ENCODE data around the gene LUC7L. TPM values are rescaled to one million over a fixed set of nuclear protein-coding genes. Genes with fewer than 3 reads are reported as not detected.
"Not testable (repeated sequence)": the region's sequence is repeated elsewhere in the genome, so short reads cannot be mapped to it uniquely, and the experiment has no call there.

Gene LUC7L
- total RNA-seq, 1 donor from 2014 or later, result 28.2 TPM

- DNase-seq (ENCODE audit: low read depth in 2 of 2), result not testable (repeated sequence)
Measured at GRCh38 chr16:230351-230750, 1.1 kb upstream of the LUC7L start.

- DNase-seq (ENCODE audit: low read depth in 2 of 2), result no peak
Measured at GRCh38 chr16:229731-230281, 557 bp upstream of the LUC7L start.

- peak; percentile 28 to 49 for DNase-seq (ENCODE audit: low read depth in 2 of 2)
Measured at GRCh38 chr16:228151-228851, 948 bp downstream of the LUC7L start.

- no peak for DNase-seq (ENCODE audit: low read depth in 2 of 2)
Measured at GRCh38 chr16:220021-220420, 9.2 kb downstream of the LUC7L start.

GRCh38 chr16:212999-213398 lies 16.2 kb downstream of the LUC7L start:
- no peak for DNase-seq (ENCODE audit: low read depth in 2 of 2)

GRCh38 chr16:211631-212180 lies 17.5 kb downstream of the LUC7L start:
- not testable (repeated sequence) for DNase-seq (ENCODE audit: low read depth in 2 of 2)

GRCh38 chr16:209359-209758 lies 19.9 kb downstream of the LUC7L start:
- not testable (repeated sequence) for DNase-seq (ENCODE audit: low read depth in 2 of 2)

- not testable (repeated sequence) for DNase-seq (ENCODE audit: low read depth in 2 of 2)
Measured at GRCh38 chr16:204046-204445, 25.2 kb downstream of the LUC7L start.

GRCh38 chr16:203246-203645 lies 26.0 kb downstream of the LUC7L start:
- no peak for DNase-seq (ENCODE audit: low read depth in 2 of 2)

GRCh38 chr16:200388-200787 lies 28.9 kb downstream of the LUC7L start:
- DNase-seq (ENCODE audit: low read depth in 2 of 2), result no peak

GRCh38 chr16:194516-194915 lies 34.7 kb downstream of the LUC7L start:
- DNase-seq (ENCODE audit: low read depth in 2 of 2), result peak in 1 of 2 donors; percentile 75

- no peak for DNase-seq (ENCODE audit: low read depth in 2 of 2)
Measured at GRCh38 chr16:193441-193840, 35.8 kb downstream of the LUC7L start.

GRCh38 chr16:192686-193085 lies 36.6 kb downstream of the LUC7L start:
- DNase-seq (ENCODE audit: low read depth in 2 of 2), result no peak

GRCh38 chr16:191831-192230 lies 37.4 kb downstream of the LUC7L start:
- no peak for DNase-seq (ENCODE audit: low read depth in 2 of 2)

GRCh38 chr16:189604-190186 lies 39.6 kb downstream of the LUC7L start:
- DNase-seq (ENCODE audit: low read depth in 2 of 2), result no peak

GRCh38 chr16:188674-189073 lies 40.6 kb downstream of the LUC7L start:
- no peak for DNase-seq (ENCODE audit: low read depth in 2 of 2)

- no peak for DNase-seq (ENCODE audit: low read depth in 2 of 2)
Measured at GRCh38 chr16:187330-187729, 41.9 kb downstream of the LUC7L start.

- no peak for DNase-seq (ENCODE audit: low read depth in 2 of 2)
Measured at GRCh38 chr16:185691-186090, 43.6 kb downstream of the LUC7L start.

GRCh38 chr16:185213-185612 lies 44.0 kb downstream of the LUC7L start:
- DNase-seq (ENCODE audit: low read depth in 2 of 2), result no peak

GRCh38 chr16:183005-183404 lies 46.2 kb downstream of the LUC7L start:
- no peak for DNase-seq (ENCODE audit: low read depth in 2 of 2)

GRCh38 chr16:181565-182021 lies 47.7 kb downstream of the LUC7L start:
- peak in 1 of 2 donors; percentile 22 for DNase-seq (ENCODE audit: low read depth in 2 of 2)

GRCh38 chr16:180681-181564 lies 48.3 kb downstream of the LUC7L start:
- DNase-seq (ENCODE audit: low read depth in 2 of 2), result peak; percentile 68 to 82
